ENCODE data around the gene PACS2. TPM values are rescaled to one million over a fixed set of nuclear protein-coding genes. Genes with fewer than 3 reads are reported as not detected.

The PACS2 gene
- total and polyA plus RNA-seq, 2 of the 8 experiments (the other 6 are each of a cell fraction or from before 2014, with no cell fraction given) = 38.0 to 62.8 TPM

DNA sequence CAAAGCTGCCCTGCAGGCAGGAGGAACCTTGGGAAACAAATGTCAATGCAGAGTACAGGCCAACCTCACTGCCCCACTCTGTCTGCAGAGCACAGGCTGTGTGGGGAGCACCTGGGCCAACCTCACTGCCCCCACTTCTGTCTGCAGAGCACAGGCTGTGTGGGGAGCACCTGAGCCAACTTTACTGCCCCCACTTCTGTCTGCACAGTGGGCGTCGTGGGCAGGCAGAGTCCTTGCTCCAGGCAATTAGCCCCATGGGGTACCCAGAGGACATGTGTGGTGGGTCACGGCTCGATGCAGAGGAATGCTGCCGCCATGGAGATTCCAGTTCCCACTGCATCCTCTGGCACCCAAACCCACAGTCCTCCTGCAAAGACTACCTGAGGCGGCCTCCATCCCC is 39.9 kb upstream of the PACS2 start:
- Histone ChIP-seq H3K9ac (replicated peaks in 1 of 4; ENCODE audit: extremely low read depth in 1 of 4, low read depth in 3 of 4, low read length in 3 of 4) (no peak overlapping the region), H2AK5ac (ENCODE audit: low read depth, low read length) (no peak overlapping the region), H3K23ac (ENCODE audit: insufficient read length) (no peak overlapping the region), H3K56ac (replicated peaks; ENCODE audit: insufficient read length, low read depth, low read length) (no peak overlapping the region), H2BK5ac (ENCODE audit: low read depth, low read length) (no peak overlapping the region), H3K79me1 (ENCODE audit: low read depth, low read length) (peaks cover 2% of the 10 kb centered on the region; the same call in 1 of the 2 replicates), H3K4me1 (replicated peaks in 1 of 4; ENCODE audit: control insufficient read depth in 3 of 4, insufficient read depth in 4 of 4, low read length in 3 of 4) (no peaks in the 10 kb centered on the region), H4K20me1 (replicated peaks in 1 of 2; ENCODE audit: control insufficient read depth in 1 of 2, insufficient read depth in 2 of 2, low read length in 2 of 2) (peaks cover 2 to 8% of the 10 kb centered on the region in 2 experiments), H4K5ac (ENCODE audit: insufficient read length, low read depth, low read length) (no peak overlapping the region), H3K14ac (ENCODE audit: insufficient read length) (no peak overlapping the region), H3K36me3 (ENCODE audit: control insufficient read depth in 2 of 4, insufficient read depth in 4 of 4, low read length in 3 of 4) (no peaks in the 10 kb centered on the region; a peak in 1 of 8 replicates), H4K8ac (ENCODE audit: extremely low read depth, insufficient read depth, low read length) (no peak overlapping the region), H3K18ac (ENCODE audit: extremely low read depth, low read length) (no peak overlapping the region), H3K4me3 (ENCODE audit: extremely low read depth in 1 of 4, insufficient read depth in 2 of 4, low read depth in 3 of 4, low read length in 4 of 4) (no peak overlapping the region), H3K9me3 (ENCODE audit: insufficient read depth in 2 of 2, low read depth in 1 of 2, low read length in 1 of 2) (no peaks in the 10 kb centered on the region), H2BK12ac (ENCODE audit: low read depth, low read length) (0 out of 2 replicates have a peak overlapping the region, but pooled peaks have one; percentile 60), H2BK120ac (replicated peaks; ENCODE audit: low read depth, low read length) (no peak overlapping the region), H4K91ac (replicated peaks; ENCODE audit: insufficient read length, low read length) (no peak overlapping the region), H3K4me2 (ENCODE audit: insufficient read depth in 1 of 2, low read depth in 2 of 2, low read length in 2 of 2) (no peak overlapping the region), H3K23me2 (ENCODE audit: low read depth, low read length) (no peaks in the 10 kb centered on the region), H2BK20ac (ENCODE audit: low read length) (no peak overlapping the region), H3K27me3 (replicated peaks in 1 of 4; ENCODE audit: control insufficient read depth in 3 of 4, extremely low read depth in 1 of 4, insufficient read depth in 3 of 4, low read length in 3 of 4) (no peaks in the 10 kb centered on the region), H2AFZ (ENCODE audit: low read length) (no peak overlapping the region), H3K4ac (replicated peaks; ENCODE audit: insufficient read length, low read depth, low read length) (no peak overlapping the region), H2BK15ac (ENCODE audit: low read length) (no peak overlapping the region), H3K79me2 (ENCODE audit: control insufficient read depth in 1 of 2, insufficient read depth in 2 of 2, low read length in 2 of 2) (peaks cover 0 to 7% of the 10 kb centered on the region in 2 experiments; a peak in 1 of 4 replicates), H3K27ac (ENCODE audit: low read depth, low read length) (no peak overlapping the region)
- DNase-seq (ENCODE audit: low read depth in 1 of 2, low spot score in 2 of 2) (no peak), FAIRE-seq (no peak)
- CTCF ChIA-PET (ENCODE audit: partially characterized antibody) = interaction anchor here (1.0 to 1.5 kb wide), 6 partner anchors 9 to 105 kb away, joined by 3 to 6 read pairs (median 3); no protein-coding TSS in a partner anchor
- 91% methylated on average over 6 of the region's 6 CpGs; no CpG with 5 or more reads in 1 of the 2 experiments for WGBS, 2 experiments (ENCODE audit: extremely low coverage in 1 of 2, insufficient coverage in 1 of 2, insufficient read length in 1 of 2, insufficient replicate concordance in 2 of 2, low coverage in 1 of 2, low lambda C conversion rate in 2 of 2, missing lambda C conversion rate in 1 of 2)
- POLR2A ChIA-PET (ENCODE audit: partially characterized antibody) = no interaction called here
- TF ChIP-seq TAF7 (optimal IDR thresholded peaks at IDR 0.05; ENCODE audit: borderline replicate concordance, low read depth, low read length) (no peak), RBBP5 (IDR thresholded peaks at IDR 0.05; ENCODE audit: borderline replicate concordance, low read depth, low read length) (no peak), HDAC2 (IDR thresholded peaks at IDR 0.05; ENCODE audit: borderline replicate concordance in 1 of 2, low read depth in 2 of 2, low read length in 2 of 2) (no peak), BRCA1 (IDR thresholded peaks at IDR 0.05; ENCODE audit: low read depth, low read length) (no peak), EGR1 (IDR thresholded peaks at IDR 0.05; ENCODE audit: borderline replicate concordance, low read depth, low read length) (no peak), TCF12 (IDR thresholded peaks at IDR 0.05; ENCODE audit: low read depth, low read length) (no peak), JUN (IDR thresholded peaks at IDR 0.05; ENCODE audit: low read depth, low read length) (no peak), KDM4A (IDR thresholded peaks at IDR 0.05; ENCODE audit: low read depth, low read length, severe bottlenecking) (no peak), JUND (IDR thresholded peaks at IDR 0.05; ENCODE audit: low read length) (no peak), TEAD4 (IDR thresholded peaks at IDR 0.05; ENCODE audit: low read depth, low read length) (no peak), FOSL1 (IDR thresholded peaks at IDR 0.05; ENCODE audit: insufficient read depth, low read depth, low read length) (no peak), ZNF274 (IDR thresholded peaks at IDR 0.05; ENCODE audit: borderline replicate concordance, extremely low read depth, low read length) (no peak), HDAC6 (IDR thresholded peaks at IDR 0.05; ENCODE audit: low read depth, low read length) (no peak), RNF2 (IDR thresholded peaks at IDR 0.05; ENCODE audit: borderline replicate concordance, low read depth, low read length, missing control alignments, poor library complexity, severe bottlenecking) (no peak)

Measured in H1 (cell line).